Prostate gland (tissue), 2 donors: ENCODE data around the gene USP34. TPM values are rescaled to one million over a fixed set of nuclear protein-coding genes. Genes with fewer than 3 reads are reported as not detected.

Experiments
- DNase-seq: peaks from one replicate; pipeline ENCODE4 v3.0.0-alpha.2; 2019; ENCODE audit warnings: low spot score
- H3K27ac ChIP-seq, 2 donors: fragments of 200-600 bp; sonication (generic); 2 replicates each; pipeline ENCODE4 v1.5.1; 2017 to 2019
- H3K27me3 ChIP-seq: fragments of 200-600 bp; sonication (generic); replicated peaks from 2 replicates; pipeline ENCODE4 v1.5.1; 2019; ENCODE audit not compliant: insufficient read depth
- H3K36me3 ChIP-seq, 2 donors: fragments of 200-600 bp; sonication (generic); 1 replicate in 1 of 2; 2 replicates in 1 of 2; pipeline versions ENCODE4 v1.5.1 to v1.8.1; 2017 to 2019
- H3K4me1 ChIP-seq: fragments of 200-600 bp; sonication (generic); replicated peaks from 2 replicates; pipeline ENCODE4 v1.5.1; 2019
- H3K4me3 ChIP-seq, 2 donors: fragments of 200-600 bp; sonication (generic); 2 replicates each; pipeline ENCODE4 v1.5.1; 2017 to 2019
- H3K9me3 ChIP-seq: fragments of 200-600 bp; sonication (generic); 2 replicates; pipeline ENCODE4 v1.5.1; 2017
- CTCF ChIP-seq, 4 experiments: fragments of 200-600 bp in 2 of 4; fragments of 450-650 bp in 2 of 4; sonication (generic) in 2 of 4; IDR thresholded peaks; 1 replicate in 3 of 4; 2 replicates in 1 of 4; pipeline ENCODE4 v1.5.1; 2016 to 2019; ENCODE audit warnings: antibody characterized with exemption in 4 of 4, mild to moderate bottlenecking in 2 of 4, moderate library complexity in 2 of 4
- POLR2A ChIP-seq: fragments of 450-650 bp; IDR thresholded peaks from one replicate; pipeline ENCODE4 v1.6.1; 2016; ENCODE audit warnings: antibody characterized with exemption, mild to moderate bottlenecking
- POLR2AphosphoS5 ChIP-seq: sonication (generic); formaldehyde crosslinking; IDR thresholded peaks from one replicate; pipeline ENCODE4 v1.6.1; 2017; ENCODE audit warnings: antibody characterized with exemption
- WGBS: methylation state at CpG from one replicate; pipeline ENCODE4 v1.1.5; 2018; 5-methylcytosine and 5-hydroxymethylcytosine counted together
- intact Hi-C: fragments of 100-400 bp; cut with DNase I; formaldehyde crosslinking; loops from one replicate; pipeline ENCODE4 v1.14.2; 2022
- total RNA-seq, 2 donors: library from RNA; depleted of rRNA; stranded (reverse); fragments of >200 nt; gene quantifications; one replicate each; pipeline ENCODE4 v1.1.0, GENCODE V29; 2016

Gene USP34
- total RNA-seq, 2 donors from 2014 or later: 94.1 to 206 TPM

DNA sequence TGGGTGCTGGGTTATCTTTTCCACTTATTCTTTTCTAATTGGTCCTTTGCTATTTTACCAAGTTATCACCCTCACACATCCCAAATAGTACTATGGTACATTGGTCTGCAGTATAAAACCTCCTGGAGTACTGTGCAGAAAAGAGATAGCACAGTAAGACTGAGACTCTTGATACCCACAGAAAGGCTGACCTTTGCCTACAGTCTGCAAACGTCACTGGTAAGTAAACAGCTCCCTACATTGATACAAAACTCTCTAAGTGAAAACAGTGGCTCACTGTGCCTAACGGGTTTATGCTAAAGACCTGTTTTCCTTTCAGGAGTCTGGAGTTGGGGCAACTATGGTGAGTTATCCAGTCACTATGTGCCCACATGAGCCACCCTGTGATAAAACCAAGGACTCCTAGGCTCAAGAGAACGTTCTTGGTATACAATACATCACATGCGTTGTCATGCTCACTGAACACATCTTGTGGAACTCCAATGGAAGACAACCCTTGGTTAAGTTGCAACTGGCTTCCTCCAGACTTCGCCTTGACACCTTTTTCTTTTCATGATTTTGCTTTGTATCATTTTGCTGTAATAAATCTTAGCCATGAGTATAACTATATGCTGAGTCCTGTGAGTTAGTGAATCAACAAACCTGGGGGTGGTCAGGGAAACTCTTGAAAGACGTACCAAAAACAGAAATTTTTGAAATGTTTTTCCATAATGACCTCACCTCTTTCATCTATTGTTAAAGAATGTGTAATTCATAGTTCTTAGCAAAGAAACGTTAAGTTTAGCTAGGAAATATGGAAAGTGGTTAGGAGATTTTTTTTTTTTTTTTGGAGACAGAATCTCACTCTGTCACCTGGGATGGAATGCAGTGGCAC lies 204.0 kb downstream of the USP34 start:
- H3K4me3 ChIP-seq: no peak overlapping the region
- no peaks in the 10 kb centered on the region for H3K36me3 ChIP-seq
- intact Hi-C loops: no loop called here
- H3K9me3 ChIP-seq: no peaks in the 10 kb centered on the region
- no peak overlapping the region for H3K27ac ChIP-seq
- WGBS: 89% methylated on average over 7 of the region's 7 CpGs
- no peaks in the 10 kb centered on the region for H3K4me1 ChIP-seq
- TF ChIP-seq CTCF (IDR thresholded peaks at IDR 0.05): no peak
- no peak for TF ChIP-seq POLR2A
- TF ChIP-seq POLR2AphosphoS5: no peak
- no peak for DNase-seq
- no peaks in the 10 kb centered on the region for H3K27me3 ChIP-seq

GRCh38 chr2:61263830-61264229 lies 207.1 kb downstream of the USP34 start:
- intact Hi-C loops: no loop called here
- no peaks in the 10 kb centered on the region for H3K9me3 ChIP-seq
- 90% methylated on average over 2 of the region's 2 CpGs for WGBS
- no peaks in the 10 kb centered on the region for H3K4me1 ChIP-seq
- H3K27ac ChIP-seq: no peak overlapping the region
- H3K27me3 ChIP-seq: no peaks in the 10 kb centered on the region
- TF ChIP-seq POLR2AphosphoS5: no peak
- TF ChIP-seq POLR2A: no peak
- TF ChIP-seq CTCF (IDR thresholded peaks at IDR 0.05): no peak
- no peaks in the 10 kb centered on the region for H3K36me3 ChIP-seq
- no peak overlapping the region for H3K4me3 ChIP-seq
- DNase-seq: no peak

- no peak for TF ChIP-seq CTCF (IDR thresholded peaks at IDR 0.05)
- no peak for TF ChIP-seq POLR2AphosphoS5
- TF ChIP-seq POLR2A: no peak
- Histone ChIP-seq H3K27ac (no peak overlapping the region), H3K4me1 (no peaks in the 10 kb centered on the region), H3K27me3 (no peaks in the 10 kb centered on the region), H3K9me3 (no peaks in the 10 kb centered on the region), H3K36me3 (no peaks in the 10 kb centered on the region), H3K4me3 (no peak overlapping the region)
- intact Hi-C loops: no loop called here
- 93% methylated on average over 5 of the region's 5 CpGs for WGBS
- no peak for DNase-seq
Measured at GRCh38 chr2:61262699-61263098, 208.2 kb downstream of the USP34 start.

- intact Hi-C loops: no loop called here
- no peak overlapping the region for H3K27ac ChIP-seq
- H3K4me3 ChIP-seq: no peak overlapping the region
- H3K27me3 ChIP-seq: no peaks in the 10 kb centered on the region
- no peaks in the 10 kb centered on the region for H3K9me3 ChIP-seq
- DNase-seq: no peak
- TF ChIP-seq POLR2AphosphoS5 (no peak), CTCF (IDR thresholded peaks at IDR 0.05) (no peak), POLR2A (no peak)
- no peaks in the 10 kb centered on the region for H3K36me3 ChIP-seq
- WGBS: 72% methylated on average over 7 of the region's 7 CpGs
- no peaks in the 10 kb centered on the region for H3K4me1 ChIP-seq
Measured at GRCh38 chr2:61257446-61257845, 213.4 kb downstream of the USP34 start.
